Measurements from ENCODE around the gene BCAS4.

GRCh38 chr20:50918403-50918802 is 123.5 kb downstream of the BCAS4 start:
- no peak for TF ChIP-seq CTCF (IDR thresholded peaks at IDR 0.05)
- TF ChIP-seq POLR2A (IDR thresholded peaks at IDR 0.05), result no peak
